HG03095 (cell line): ENCODE results near the gene DCTN1.
"Not testable (repeated sequence)": the region's sequence is repeated elsewhere in the genome, so short reads cannot be mapped to it uniquely, and the experiment has no call there.

Experiments used
- ATAC-seq: cut with Tn5 transposase; IDR thresholded peaks from one replicate; pipeline ENCODE4 v1.9.1; 2021; ENCODE audit warnings: moderate library complexity; ENCODE audit not compliant: unreplicated experiment

The DCTN1 gene

DNA sequence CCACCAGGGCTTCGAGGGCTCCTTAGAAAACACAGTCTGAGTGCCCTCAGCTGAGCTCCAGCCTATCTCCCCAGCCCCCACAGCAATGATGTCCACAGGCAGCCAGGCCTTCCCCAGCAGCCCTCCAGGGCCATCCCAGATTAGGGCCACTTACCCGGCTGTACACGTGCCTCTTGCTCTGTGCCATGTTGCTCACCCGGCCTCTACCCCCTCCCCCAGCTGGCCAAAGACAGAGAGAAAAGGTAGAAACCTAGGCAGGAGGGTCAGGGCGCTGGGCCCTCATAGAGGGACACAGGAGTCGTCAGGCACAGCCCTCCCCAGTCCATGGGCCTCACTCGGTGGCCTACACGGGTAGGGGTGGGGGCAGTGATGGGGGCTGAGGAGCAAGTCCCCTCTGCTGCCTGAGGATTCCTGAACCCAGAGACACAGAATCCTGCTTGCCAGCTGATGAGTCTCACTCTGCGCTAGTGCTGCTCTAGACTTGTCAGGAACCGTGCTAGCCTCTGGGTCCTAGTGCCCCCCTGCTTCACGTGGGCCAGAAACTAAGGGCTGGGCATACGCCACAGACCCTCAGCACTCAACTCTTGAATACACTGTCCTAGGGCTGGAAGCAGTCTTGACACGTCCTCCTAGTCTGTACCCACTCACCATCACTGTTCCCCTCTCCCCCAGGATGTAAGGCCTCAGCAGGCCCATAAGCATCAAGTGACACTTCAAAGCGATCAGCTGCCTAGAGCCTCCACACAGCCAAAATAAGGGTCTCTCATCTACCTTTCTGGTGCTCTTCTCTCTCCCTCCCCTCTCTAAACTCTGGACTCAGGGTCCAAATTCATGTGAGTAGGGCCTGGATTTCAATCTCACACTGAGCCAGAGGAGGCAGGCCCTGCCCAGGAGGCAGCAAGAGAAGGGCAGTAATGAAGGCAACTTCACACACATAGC is at the start of gene DCTN1:
TSS of gene DCTN1 (minus strand) at position 461 of the 939 bp plus-strand sequence. CDS start at position 187, 274 bp downstream.
- ATAC-seq: no peak

DNA sequence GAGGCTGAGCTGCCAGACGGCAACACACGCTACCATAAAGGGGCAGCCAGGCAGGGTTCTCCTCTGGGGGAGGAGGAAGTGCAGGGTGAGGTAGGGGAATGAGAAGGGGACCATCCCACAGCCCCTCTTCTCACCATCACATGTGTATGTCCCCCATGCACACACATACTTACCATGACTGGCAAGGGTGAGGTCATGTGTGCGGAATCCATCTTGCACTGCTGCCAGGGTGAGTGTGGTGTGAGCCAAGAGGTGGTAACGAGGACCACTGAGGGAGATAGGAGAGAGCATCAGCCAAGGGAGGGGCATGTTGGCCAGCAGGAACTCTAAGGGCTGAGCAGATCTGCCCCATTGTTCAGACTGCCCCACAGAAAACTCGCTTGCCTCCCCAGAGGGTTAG is 48.6 kb upstream of the DCTN1 start:
- ATAC-seq: no peak

- no peak for ATAC-seq
Measured at GRCh38 chr2:74427551-74427950, 47.4 kb upstream of the DCTN1 start.

GRCh38 chr2:74426181-74426758 is 46.2 kb upstream of the DCTN1 start:
- ATAC-seq: no peak

DNA sequence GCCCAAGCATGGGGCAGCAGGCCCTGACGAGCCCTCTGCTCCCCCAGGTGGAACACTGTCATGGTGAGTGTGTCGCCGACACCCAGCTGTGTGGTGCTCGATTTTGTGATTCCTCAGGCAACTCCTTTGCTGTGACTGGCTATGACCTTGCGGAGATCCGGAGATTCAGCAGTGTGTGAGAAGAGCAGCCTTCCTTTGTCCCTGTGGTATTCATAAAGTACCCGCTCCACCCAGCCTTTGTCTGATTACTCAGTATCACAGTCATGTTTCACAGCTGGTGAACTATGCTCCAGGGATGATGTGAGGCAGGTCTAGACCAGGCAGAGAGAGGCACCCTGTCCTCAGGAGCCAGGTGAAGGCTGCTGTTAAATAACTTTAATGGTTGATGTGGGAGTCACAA is 45.4 kb upstream of the DCTN1 start:
- no peak for ATAC-seq

- ATAC-seq: no peak
Measured at GRCh38 chr2:74424995-74425406, 44.9 kb upstream of the DCTN1 start.

- ATAC-seq: no peak
Measured at GRCh38 chr2:74424139-74424992, 44.3 kb upstream of the DCTN1 start.

GRCh38 chr2:74423231-74424095 is 43.4 kb upstream of the DCTN1 start:
- no peak for ATAC-seq

- ATAC-seq: peak; percentile 92
Measured at GRCh38 chr2:74421221-74421870, 41.2 kb upstream of the DCTN1 start, which contains the start of the genes C2orf81 and WDR54. TSS of gene C2orf81 (minus strand) at chr2:74421619. CDS start at chr2:74421560, 59 bp downstream. TSS of gene WDR54 (plus strand) at chr2:74421730. CDS start at chr2:74422154, 424 bp downstream.

- not testable (repeated sequence) for ATAC-seq
Measured at GRCh38 chr2:74420443-74421103, 40.5 kb upstream of the DCTN1 start.

GRCh38 chr2:74420006-74420405 is 39.9 kb upstream of the DCTN1 start:
- ATAC-seq: no peak

GRCh38 chr2:74419345-74419744 is 39.2 kb upstream of the DCTN1 start:
- no peak for ATAC-seq

GRCh38 chr2:74418312-74418711 is 38.2 kb upstream of the DCTN1 start:
- ATAC-seq: no peak

GRCh38 chr2:74417763-74418162 is 37.7 kb upstream of the DCTN1 start:
- no peak for ATAC-seq

GRCh38 chr2:74417197-74417596 is 37.1 kb upstream of the DCTN1 start:
- no peak for ATAC-seq

- ATAC-seq: no peak
Measured at GRCh38 chr2:74416778-74417177, 36.7 kb upstream of the DCTN1 start.

GRCh38 chr2:74415762-74416395 is 35.8 kb upstream of the DCTN1 start:
- no peak for ATAC-seq

- ATAC-seq: no peak
Measured at GRCh38 chr2:74414881-74415761, 35.0 kb upstream of the DCTN1 start.
